ENCODE measurements around the gene CDH12. TPM values are rescaled to one million over a fixed set of nuclear protein-coding genes. Genes with fewer than 3 reads are reported as not detected.

Gene CDH12
- total and polyA plus RNA-seq, 2 donors (not counting 3 experiments of a cell fraction or from before 2014, with no cell fraction given): 0.03 TPM; not detected in 1

DNA sequence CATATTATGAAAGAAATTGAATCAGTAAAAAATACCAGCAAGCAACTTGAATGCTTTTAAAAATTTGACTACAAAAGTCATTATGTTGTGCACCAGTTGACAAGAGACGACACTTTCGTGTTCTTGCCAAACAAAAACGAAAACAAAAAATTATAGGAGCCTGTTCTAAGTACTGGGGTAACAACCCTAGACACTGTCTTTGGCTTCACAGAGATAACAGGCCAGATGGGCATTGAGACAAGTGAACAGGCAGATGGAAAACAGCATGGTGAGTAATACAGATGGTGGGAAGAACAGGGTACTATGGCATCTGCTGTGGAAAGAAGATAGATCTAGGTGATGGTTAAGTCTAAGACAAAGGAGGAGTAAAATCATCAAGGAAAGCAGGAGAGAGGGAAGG lies 99.0 kb downstream of the CDH12 start:
- intact Hi-C loops (cut with micrococcal nuclease): no loop called here
- H2AFZ ChIP-seq (ENCODE audit: low read depth, low read length): no peak overlapping the region
- H3K4me1 ChIP-seq (ENCODE audit: control insufficient read depth, extremely low read depth, insufficient read depth, low read length): no peaks in the 10 kb centered on the region
- no peak for DNase-seq (ENCODE audit: low read depth, low spot score)
- no peaks in the 10 kb centered on the region for H3K9me1 ChIP-seq (replicated peaks; ENCODE audit: control insufficient read depth, extremely low read depth, insufficient read depth, low read length)
- no peaks in the 10 kb centered on the region for H3K27me3 ChIP-seq (ENCODE audit: control insufficient read depth in 2 of 2, insufficient read depth in 2 of 2, low read length in 2 of 2)
- dilution Hi-C loops (cut with MboI; ENCODE audit: extremely low pct_ligation_motif_present, low sequenced_read_pairs): no loop called here
- no peaks in the 10 kb centered on the region for H3K9me3 ChIP-seq (replicated peaks; ENCODE audit: control insufficient read depth, insufficient read depth, low read length)
- H3K4me3 ChIP-seq (replicated peaks in 1 of 3; ENCODE audit: insufficient read depth in 1 of 3, low read depth in 1 of 3, low read length in 3 of 3): no peak overlapping the region
- no peaks in the 10 kb centered on the region for H3K79me2 ChIP-seq (ENCODE audit: control insufficient read depth, insufficient read depth, low read length)
- H3K36me3 ChIP-seq (ENCODE audit: control insufficient read depth in 2 of 2, extremely low read depth in 1 of 2, insufficient read depth in 2 of 2, low read length in 2 of 2): no peaks in the 10 kb centered on the region
- POLR2A ChIA-PET: no interaction called here
- no TSS peak for BruUV-seq (replicated peaks)
- TF ChIP-seq, protein P1, sequence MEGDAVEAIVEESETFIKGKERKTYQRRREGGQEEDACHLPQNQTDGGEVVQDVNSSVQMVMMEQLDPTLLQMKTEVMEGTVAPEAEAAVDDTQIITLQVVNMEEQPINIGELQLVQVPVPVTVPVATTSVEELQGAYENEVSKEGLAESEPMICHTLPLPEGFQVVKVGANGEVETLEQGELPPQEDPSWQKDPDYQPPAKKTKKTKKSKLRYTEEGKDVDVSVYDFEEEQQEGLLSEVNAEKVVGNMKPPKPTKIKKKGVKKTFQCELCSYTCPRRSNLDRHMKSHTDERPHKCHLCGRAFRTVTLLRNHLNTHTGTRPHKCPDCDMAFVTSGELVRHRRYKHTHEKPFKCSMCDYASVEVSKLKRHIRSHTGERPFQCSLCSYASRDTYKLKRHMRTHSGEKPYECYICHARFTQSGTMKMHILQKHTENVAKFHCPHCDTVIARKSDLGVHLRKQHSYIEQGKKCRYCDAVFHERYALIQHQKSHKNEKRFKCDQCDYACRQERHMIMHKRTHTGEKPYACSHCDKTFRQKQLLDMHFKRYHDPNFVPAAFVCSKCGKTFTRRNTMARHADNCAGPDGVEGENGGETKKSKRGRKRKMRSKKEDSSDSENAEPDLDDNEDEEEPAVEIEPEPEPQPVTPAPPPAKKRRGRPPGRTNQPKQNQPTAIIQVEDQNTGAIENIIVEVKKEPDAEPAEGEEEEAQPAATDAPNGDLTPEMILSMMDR (IDR thresholded peaks at IDR 0.05; ENCODE audit: extremely low read depth in 1 of 2, insufficient read depth in 1 of 2, low read depth in 1 of 2, low read length in 2 of 2): no peak
- no peak for TF ChIP-seq MYC (IDR thresholded peaks at IDR 0.05; ENCODE audit: low read depth, low read length)
- TF ChIP-seq, protein P2, sequence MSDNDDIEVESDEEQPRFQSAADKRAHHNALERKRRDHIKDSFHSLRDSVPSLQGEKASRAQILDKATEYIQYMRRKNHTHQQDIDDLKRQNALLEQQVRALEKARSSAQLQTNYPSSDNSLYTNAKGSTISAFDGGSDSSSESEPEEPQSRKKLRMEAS (IDR thresholded peaks at IDR 0.05; ENCODE audit: insufficient read depth, insufficient read length): no peak
- no peak for TF ChIP-seq FOS (IDR thresholded peaks at IDR 0.05; ENCODE audit: borderline replicate concordance, insufficient read depth, low read length)
- TF ChIP-seq POLR2A (IDR thresholded peaks at IDR 0.05; ENCODE audit: low read depth, low read length): no peak
- TF ChIP-seq EZH2 (IDR thresholded peaks at IDR 0.05; ENCODE audit: borderline replicate concordance, low read depth, low read length, severe bottlenecking): no peak
- TF ChIP-seq POLR2AphosphoS5 (IDR thresholded peaks at IDR 0.05; ENCODE audit: insufficient read depth, low read depth, low read length): no peak
- no peak for TF ChIP-seq GATA2 (IDR thresholded peaks at IDR 0.05; ENCODE audit: insufficient read depth, insufficient read length, low read depth, low read length)
- TF ChIP-seq JUN (IDR thresholded peaks at IDR 0.05; ENCODE audit: borderline replicate concordance, insufficient read depth, insufficient read length, low read depth): no peak
- H3K4me2 ChIP-seq (ENCODE audit: insufficient read depth, low read length): no peak overlapping the region
- no peaks in the 10 kb centered on the region for H4K20me1 ChIP-seq (replicated peaks; ENCODE audit: control insufficient read depth, extremely low read depth, insufficient read depth, low read length)
- H3K27ac ChIP-seq (ENCODE audit: insufficient read depth, low read depth, low read length): no peak overlapping the region
- H3K9ac ChIP-seq (replicated peaks; ENCODE audit: extremely low read depth, insufficient read depth, low read length): no peak overlapping the region
- no peak for FAIRE-seq
- CTCF ChIA-PET: no interaction called here

Data from endothelial cell of umbilical vein (primary cell).